Activated gamma-delta T cell treated with anti-CD3 and anti-CD28 coated beads, Interleukin-2, amount 50 U/mL, for 16 hours (primary cell): ENCODE results near the gene GATD1.

Experiments
- DNase-seq: peaks from one replicate; pipeline ENCODE4 v3.0.0-alpha.2; 2020; ENCODE audit warnings: low read depth

GATD1 gene, protein sequence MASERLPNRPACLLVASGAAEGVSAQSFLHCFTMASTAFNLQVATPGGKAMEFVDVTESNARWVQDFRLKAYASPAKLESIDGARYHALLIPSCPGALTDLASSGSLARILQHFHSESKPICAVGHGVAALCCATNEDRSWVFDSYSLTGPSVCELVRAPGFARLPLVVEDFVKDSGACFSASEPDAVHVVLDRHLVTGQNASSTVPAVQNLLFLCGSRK

DNA sequence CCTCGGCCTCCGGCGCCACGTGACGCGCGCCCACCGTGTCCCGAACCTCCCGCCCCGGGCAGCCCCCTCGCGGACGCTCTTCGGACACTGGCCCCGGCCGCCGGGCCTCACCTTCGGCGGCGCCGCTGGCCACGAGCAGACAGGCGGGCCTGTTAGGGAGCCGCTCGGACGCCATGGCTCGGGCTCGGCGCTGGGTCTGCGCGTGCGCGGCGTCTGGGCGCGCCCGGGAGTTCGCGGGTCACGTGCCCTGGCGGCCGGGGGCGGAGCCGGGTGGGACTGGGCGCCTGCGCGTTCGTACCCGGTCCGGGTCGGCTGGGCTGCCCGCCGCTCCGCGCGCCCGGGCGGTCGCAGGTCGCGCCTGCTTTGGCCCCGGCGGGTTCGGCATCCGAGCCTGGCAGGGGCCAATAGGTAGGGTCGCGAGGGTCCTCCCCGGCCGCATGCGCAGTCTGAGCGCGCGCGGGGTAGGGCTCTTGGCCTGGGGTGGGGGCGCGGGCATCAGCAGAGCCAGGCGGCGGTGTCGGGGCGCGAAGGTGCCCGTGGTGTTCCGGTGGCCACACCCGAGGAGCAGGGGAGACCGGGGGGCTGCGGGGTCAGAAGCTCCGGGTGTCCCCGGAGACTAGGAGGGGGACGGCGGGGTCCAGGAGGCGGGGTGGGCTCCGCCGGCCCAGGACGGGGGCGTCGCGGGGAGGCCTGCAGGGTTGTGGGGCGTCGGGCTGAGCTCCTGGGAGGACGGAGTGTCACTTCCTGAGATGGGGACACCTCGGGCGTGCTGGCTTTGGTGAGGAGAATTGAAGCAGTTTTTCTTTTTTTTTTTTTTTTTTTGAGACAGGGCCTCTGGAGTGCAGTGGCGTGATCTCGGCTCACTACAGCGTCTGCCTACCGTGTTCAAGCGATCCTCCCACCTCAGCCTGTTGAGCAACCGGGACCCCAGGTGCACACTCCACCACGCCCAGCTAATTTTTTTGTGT lies at the start of gene GATD1:
TSS of gene GATD1 (minus strand) at position 200 of the 968 bp plus-strand sequence. CDS start at position 175, 25 bp downstream.
- DNase-seq, result peak; percentile 92

DNA sequence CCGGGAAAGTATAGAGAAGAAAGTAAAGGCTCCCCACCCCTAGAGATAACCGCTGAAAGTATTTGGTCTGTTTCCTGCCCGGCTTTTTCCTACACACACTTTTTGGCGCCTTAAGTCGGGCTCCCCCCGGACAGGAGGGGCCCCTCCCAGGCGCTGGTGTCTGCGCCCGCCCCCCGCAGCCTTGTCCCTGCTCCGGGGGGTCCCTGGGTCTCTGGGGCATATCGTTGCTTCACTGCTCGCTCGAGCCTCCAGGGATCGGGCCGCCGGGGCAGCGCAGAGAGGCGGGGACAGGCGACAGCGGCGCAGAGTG lies 49.5 kb upstream of the GATD1 start:
- DNase-seq, result no peak

DNA sequence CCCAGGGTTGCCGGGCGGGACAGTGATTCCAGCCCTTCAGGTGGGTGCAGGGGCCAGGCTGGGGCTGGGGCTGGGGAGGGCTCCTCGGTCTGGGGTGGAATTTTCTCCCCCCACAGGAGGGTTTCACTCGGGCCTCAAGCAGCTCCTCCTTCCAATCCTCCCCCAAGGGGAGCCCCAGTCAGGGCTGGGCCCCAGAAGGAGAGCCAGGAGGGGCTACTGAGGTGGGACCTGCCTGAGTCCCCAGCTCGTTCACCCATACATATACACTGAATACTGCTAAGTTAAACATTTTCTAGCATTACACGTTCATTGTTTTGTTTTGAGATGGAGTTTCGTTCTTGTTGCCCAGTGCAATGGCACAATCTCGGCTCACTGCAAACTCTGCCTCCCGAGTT lies 48.9 kb upstream of the GATD1 start:
- no peak for DNase-seq

GRCh38 chr11:825366-826226 lies 48.3 kb upstream of the GATD1 start:
- no peak for DNase-seq

GRCh38 chr11:824942-825341 lies 47.7 kb upstream of the GATD1 start:
- no peak for DNase-seq

GRCh38 chr11:824292-824880 lies 47.1 kb upstream of the GATD1 start:
- DNase-seq, result no peak

DNA sequence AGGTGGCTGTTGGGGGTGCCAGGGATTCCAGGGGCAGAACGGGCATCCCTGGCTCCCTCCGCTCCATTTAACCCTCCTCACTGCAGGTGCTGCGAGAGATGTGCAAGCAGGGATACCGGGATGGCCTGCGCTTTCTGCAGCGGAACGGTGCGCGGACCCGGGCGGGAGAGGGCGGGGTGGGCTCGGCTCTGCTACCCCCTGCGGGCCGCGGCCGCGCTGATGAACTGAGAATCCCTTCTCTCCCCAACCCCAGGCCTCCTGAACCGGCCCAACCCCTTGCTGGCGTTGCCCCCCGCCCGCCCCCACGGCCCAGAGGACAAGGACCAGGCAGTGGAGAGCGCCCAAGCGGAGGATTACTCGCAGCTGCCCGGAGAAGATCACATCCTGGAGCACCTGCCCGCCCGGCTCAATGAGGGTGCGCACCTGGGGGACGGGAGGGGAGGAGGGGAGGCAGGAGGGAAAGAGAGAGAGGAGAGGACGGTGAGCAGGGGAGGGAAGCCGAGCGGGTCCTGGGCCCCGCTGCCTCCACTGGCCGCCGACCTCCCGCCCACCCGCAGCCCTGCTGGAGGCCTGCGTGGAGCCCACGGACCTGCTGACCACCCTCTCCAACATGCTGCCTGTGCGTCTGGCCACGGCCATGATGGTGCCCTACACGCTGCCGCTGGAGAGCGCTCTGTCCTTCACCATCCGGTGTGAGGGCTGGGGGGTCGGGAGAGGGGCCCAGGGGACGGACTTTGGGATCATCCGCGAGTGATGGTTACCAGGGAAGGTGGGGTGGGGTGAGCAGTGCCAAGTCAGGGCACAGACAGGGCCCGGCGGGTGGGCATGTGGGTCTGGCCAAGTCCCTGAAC lies 46.4 kb upstream of the GATD1 start:
- no peak for DNase-seq

- no peak for DNase-seq
Measured at GRCh38 chr11:821512-822371, 44.5 kb upstream of the GATD1 start.

DNA sequence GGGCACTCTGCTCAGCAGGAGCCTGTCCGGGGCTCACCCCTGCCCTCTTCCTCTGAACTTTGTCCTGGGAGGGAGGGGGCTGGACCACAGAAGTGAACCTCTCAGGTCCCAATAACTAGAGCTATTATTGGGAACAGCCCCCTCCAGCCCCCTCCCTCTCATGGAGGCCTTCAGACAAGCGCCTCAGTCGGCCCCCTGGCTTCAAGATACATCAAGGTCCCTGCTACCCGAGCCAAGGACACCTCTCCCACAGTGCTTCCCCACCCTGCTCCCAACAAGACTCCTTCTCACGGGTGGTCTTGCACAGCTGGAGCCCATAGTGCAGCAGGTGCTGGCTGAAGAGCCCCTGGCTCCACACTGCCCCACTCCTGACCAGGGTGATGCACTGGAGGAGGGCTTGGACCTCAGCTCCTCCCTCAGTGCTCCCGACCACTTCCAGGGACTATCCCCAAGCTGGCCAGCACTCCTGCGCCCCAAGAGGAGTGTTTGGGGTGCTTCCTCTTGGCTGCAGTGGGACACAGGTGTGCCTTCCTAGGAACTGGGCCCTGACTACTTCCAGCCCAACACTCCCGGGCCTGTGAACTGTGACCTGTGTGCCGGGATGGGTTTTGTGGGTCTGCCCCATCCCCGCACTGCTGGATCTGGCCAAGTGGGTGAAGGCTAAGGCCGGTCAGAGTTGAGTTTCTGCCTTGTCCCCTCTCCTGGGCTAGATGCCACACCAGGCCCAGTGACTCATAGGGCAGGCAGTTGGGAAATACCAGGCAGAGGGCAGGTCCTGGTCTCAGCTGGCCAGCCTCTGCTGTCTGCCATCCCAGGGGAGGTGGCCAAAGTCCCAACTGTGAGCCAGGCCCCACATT lies 43.6 kb upstream of the GATD1 start:
- no peak for DNase-seq

GRCh38 chr11:819943-820649 lies 42.8 kb upstream of the GATD1 start:
- peak; percentile 89 for DNase-seq

DNA sequence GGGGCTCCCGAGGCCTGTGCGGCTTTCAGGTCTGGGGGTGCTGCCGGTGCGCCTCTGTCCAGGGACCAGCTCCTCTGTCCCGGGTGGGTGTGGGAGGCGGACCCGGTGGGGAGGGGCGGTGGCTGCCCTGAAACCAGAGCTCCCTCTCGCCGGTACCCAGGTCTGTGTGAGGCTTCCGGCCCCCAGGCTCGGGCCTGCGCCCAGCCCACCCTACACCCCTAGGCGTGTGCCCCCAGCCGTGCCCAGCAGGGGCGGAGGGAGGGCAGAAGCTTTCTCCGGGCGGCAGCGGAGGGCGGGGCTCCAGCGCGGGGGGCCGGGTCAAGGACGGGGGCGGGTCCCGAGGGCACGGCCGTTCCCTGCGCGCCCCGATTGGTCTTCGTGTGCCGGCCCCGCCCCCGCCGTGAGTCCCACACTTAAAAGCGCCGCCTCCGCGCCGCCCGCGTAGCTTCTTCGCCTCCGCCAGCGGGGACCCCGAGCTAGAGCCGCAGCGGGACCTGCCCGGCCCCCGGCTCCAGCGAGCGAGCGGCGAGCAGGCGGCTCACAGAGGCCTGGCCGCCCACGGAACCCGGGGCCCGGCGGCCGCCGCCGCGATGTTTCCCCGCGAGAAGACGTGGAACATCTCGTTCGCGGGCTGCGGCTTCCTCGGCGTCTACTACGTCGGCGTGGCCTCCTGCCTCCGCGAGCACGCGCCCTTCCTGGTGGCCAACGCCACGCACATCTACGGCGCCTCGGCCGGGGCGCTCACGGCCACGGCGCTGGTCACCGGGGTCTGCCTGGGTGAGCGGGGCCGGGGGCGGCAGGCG lies 42.0 kb upstream of the GATD1 start:
- peak; percentile 83 for DNase-seq

DNA sequence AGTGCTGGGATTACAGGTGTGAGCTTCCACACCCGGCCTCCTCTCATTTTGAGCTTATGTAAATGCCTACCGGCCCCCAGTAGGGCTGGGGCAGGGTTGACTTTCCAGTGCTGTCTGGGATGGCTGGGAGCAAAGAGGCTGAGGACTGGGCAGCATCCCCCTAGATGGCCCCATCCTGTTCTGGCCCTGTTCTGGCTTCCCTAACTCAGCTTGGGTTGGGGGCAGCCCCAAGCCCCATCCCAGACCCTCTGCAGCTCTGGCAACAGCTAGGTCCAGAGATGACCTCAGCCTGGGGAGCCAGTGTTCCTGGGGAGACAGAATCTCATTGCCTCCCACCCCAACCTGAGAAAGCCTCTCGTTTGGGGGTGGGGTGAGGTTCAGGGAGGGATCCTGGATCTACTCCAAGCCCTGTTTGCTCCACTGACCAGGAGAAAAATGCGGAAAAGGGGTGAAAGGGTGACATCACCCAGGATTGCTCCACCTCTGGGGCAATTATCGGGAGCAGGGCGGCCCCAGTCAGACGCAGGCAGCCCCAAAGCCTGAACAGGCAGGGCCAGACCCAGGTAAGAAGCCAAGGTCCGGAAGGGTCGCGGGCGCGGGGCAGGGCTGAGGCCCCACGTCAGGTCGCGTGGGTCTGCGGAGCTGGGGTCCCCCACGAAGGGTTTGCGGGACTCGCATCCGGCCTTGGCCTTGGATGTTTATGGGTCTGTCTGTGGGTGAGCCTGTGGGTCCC lies 41.3 kb upstream of the GATD1 start, which contains the start of gene PNPLA2:
TSS of gene PNPLA2 (plus strand) at position 519 of the 733 bp plus-strand sequence. CDS start 805 bp downstream, outside the sequence.
- DNase-seq, result no peak

DNA sequence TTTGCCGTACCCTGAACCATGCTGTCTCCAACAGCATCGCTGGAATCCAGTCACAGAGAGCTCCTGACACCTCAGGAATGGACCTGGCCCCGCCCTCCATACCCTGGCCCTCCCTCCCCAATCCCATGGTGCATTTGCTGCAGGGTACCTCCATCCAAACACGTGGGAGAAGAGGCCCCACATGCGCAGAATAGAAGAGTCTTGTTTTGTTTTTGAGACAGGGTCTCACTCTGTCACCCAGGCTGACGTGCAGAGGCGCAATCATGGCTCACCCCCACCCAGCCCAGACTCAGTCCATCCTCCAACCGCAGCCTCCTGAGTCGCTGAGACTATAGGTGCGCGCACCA lies 39.1 kb upstream of the GATD1 start:
- DNase-seq, result no peak

- no peak for DNase-seq
Measured at GRCh38 chr11:815675-816432, 38.6 kb upstream of the GATD1 start.

DNA sequence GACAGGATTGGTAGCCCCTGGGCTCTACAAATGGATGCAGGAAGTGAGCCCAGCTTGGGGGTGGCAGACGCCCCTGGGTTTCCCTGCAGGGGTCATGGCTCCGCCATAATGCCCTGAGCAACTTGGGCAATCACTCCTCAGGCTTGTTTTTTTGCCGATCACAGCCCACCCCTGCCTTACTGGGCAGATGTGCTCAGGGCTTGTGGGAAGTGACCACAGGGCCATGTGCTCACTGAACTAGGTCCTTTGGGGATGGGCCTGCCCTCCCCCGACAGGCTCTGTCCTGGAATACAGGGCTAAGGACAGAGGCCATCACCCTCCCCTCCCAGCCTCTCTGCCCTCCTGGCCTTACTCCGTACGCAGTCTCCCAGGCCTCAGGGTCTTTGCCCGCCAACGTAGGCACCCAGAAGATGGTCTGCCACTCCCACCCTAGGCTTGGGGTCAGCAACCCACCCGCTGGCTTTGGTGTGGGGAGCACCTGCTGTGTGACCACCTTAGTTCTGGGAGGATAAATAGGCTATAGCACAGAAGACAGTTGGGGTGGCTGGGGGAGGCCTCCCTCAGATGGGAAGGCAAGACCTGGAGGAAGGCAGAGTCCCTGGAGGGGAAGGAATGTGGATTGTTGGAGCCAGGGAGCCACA lies 36.3 kb upstream of the GATD1 start:
- DNase-seq, result no peak

DNA sequence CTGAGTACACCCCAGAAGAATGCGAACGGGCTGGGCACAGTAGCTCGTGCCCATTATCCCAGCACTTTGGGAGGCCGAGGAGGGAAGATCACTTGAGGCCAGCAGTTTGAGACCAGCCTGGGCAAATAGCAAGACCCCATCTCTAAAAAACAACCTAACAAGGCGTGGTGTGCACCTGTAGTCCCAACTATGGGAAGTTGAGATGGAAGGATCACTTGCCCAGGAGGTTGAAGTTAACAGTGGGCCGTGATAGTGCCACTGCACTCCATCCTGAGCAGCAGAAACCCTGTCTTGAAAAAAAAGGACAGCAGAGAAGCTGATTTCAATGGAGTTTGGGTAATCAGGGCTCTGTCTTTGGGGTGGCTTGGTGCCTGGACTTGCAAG lies 35.8 kb upstream of the GATD1 start:
- DNase-seq, result no peak
